ENCODE data around the gene ATPAF1.

GRCh38 chr1:46596036-46596435 is 72.1 kb downstream of the ATPAF1 start:
- no peak for TF ChIP-seq CTCF (conservative IDR thresholded peaks at IDR 0.05)
- no peak for TF ChIP-seq ZFX (IDR thresholded peaks at IDR 0.05)

Measured in C4-2B (cell line).